Prostate gland (tissue), 2 donors: Measurements from ENCODE around the gene OR10D3.

Experiments
- CTCF ChIP-seq, 4 experiments: fragments of 200-600 bp in 2 of 4; fragments of 450-650 bp in 2 of 4; sonication (generic) in 2 of 4; IDR thresholded peaks; 1 replicate in 3 of 4; 2 replicates in 1 of 4; pipeline ENCODE4 v1.5.1; 2016 to 2019; ENCODE audit warnings: antibody characterized with exemption in 4 of 4, mild to moderate bottlenecking in 2 of 4, moderate library complexity in 2 of 4
- POLR2A ChIP-seq: fragments of 450-650 bp; IDR thresholded peaks from one replicate; pipeline ENCODE4 v1.6.1; 2016; ENCODE audit warnings: antibody characterized with exemption, mild to moderate bottlenecking

- TF ChIP-seq POLR2A (no peak), CTCF (IDR thresholded peaks at IDR 0.05) (no peak)
These were observed 42.3 kb downstream of the OR10D3 start for GRCh38 chr11:124225471-124225870.
